ENCODE results near the gene SMR3B.

- TF ChIP-seq CTCF (IDR thresholded peaks at IDR 0.05) (no peak), POLR2AphosphoS5 (IDR thresholded peaks at IDR 0.05) (no peak)
Observed at GRCh38 chr4:70367813-70368212, 15.1 kb upstream of the SMR3B start.
